Neural progenitor cell (in vitro differentiated cells): ENCODE data around the gene IL16. TPM values are rescaled to one million over a fixed set of nuclear protein-coding genes. Genes with fewer than 3 reads are reported as not detected.

Experiments
- DNase-seq: peaks from one replicate; pipeline ENCODE4 v3.0.0-alpha.2; 2016; ENCODE audit warnings: low spot score
- H2AFZ ChIP-seq: fragments of 200-600 bp; sonication (generic); replicated peaks from 2 replicates; pipeline ENCODE4 v1.6.1; 2016; ENCODE audit warnings: antibody characterized with exemption
- H3F3A ChIP-seq: fragments of 200-600 bp; sonication (generic); 2 replicates; pipeline ENCODE4 v1.6.1; 2016; ENCODE audit warnings: antibody characterized with exemption, low read depth
- H3K27ac ChIP-seq: fragments of 200-600 bp; sonication (generic); 2 replicates; pipeline ENCODE4 v1.5.1; 2016; ENCODE audit warnings: mild to moderate bottlenecking
- H3K27me3 ChIP-seq: fragments of 200-600 bp; sonication (generic); 2 replicates; pipeline ENCODE4 v1.6.1; 2016; ENCODE audit warnings: mild to moderate bottlenecking, moderate library complexity
- H3K36me3 ChIP-seq: fragments of 200-600 bp; sonication (generic); 2 replicates; pipeline ENCODE4 v1.5.1; 2016
- H3K4me1 ChIP-seq: fragments of 200-600 bp; sonication (generic); 2 replicates; pipeline ENCODE4 v1.6.1; 2016; ENCODE audit warnings: mixed run types
- H3K4me2 ChIP-seq: fragments of 200-600 bp; sonication (generic); 2 replicates; pipeline ENCODE4 v1.6.1; 2016
- H3K4me3 ChIP-seq: fragments of 200-600 bp; sonication (generic); 2 replicates; pipeline ENCODE4 v1.5.1; 2016
- H3K79me2 ChIP-seq: fragments of 200-600 bp; sonication (generic); 2 replicates; pipeline ENCODE4 v1.6.1; 2016; ENCODE audit warnings: low read depth
- H3K9ac ChIP-seq: fragments of 200-600 bp; sonication (generic); 2 replicates; pipeline ENCODE4 v1.6.1; 2016
- H3K9me3 ChIP-seq: fragments of 200-600 bp; sonication (generic); 2 replicates; pipeline ENCODE4 v1.5.1; 2016; ENCODE audit warnings: low read depth
- H4K20me1 ChIP-seq: fragments of 200-600 bp; sonication (generic); 2 replicates; pipeline ENCODE4 v1.6.1; 2016; ENCODE audit warnings: low read depth
- H3K27ac Mint-ChIP-seq: 3 replicates; pipeline ENCODE4 v1.8.0; 2021; ENCODE audit warnings: mixed read lengths
- H3K27me3 Mint-ChIP-seq: 2 replicates; pipeline ENCODE4 v1.8.0; 2022; ENCODE audit warnings: low read depth, mild to moderate bottlenecking, inconsistent platforms, moderate library complexity, mixed read lengths; ENCODE audit not compliant: insufficient read depth
- H3K36me3 Mint-ChIP-seq: 3 replicates; pipeline ENCODE4 v1.8.0; 2021; ENCODE audit warnings: mixed read lengths
- H3K4me1 Mint-ChIP-seq: 3 replicates; pipeline ENCODE4 v1.8.0; 2021; ENCODE audit warnings: mixed read lengths
- H3K4me3 Mint-ChIP-seq: 3 replicates; pipeline ENCODE4 v1.8.0; 2021; ENCODE audit warnings: mild to moderate bottlenecking, moderate library complexity, mixed read lengths
- H3K9me3 Mint-ChIP-seq: 3 replicates; pipeline ENCODE4 v1.8.0; 2020; ENCODE audit warnings: mixed read lengths
- CTCF ChIP-seq: fragments of 200-600 bp; sonication (generic); IDR thresholded peaks from 2 replicates; pipeline ENCODE4 v1.5.1; 2017; ENCODE audit warnings: antibody characterized with exemption, mild to moderate bottlenecking
- EZH2 ChIP-seq: fragments of 200-600 bp; sonication (generic); IDR thresholded peaks from 2 replicates; pipeline ENCODE4 v1.6.1; 2017; ENCODE audit warnings: antibody characterized with exemption, mild to moderate bottlenecking, moderate library complexity
- EZH2phosphoT487 ChIP-seq: fragments of 200-600 bp; sonication (generic); IDR thresholded peaks from 2 replicates; pipeline ENCODE4 v1.6.1; 2017; ENCODE audit warnings: antibody characterized with exemption
- total RNA-seq: library from RNA; depleted of rRNA; stranded (reverse); fragments of >200 nt; gene quantifications from 2 replicates; pipeline ENCODE4 v1.2.3, GENCODE V29; 2015; ENCODE audit warnings: low replicate concordance

The IL16 gene
- total RNA-seq, 1 donor from 2014 or later, result not detected

- H3K9me3 Mint-ChIP-seq, result no peaks in the 10 kb centered on the region
- H3K79me2 ChIP-seq, result no peaks in the 10 kb centered on the region
- no peaks in the 10 kb centered on the region for H3K36me3 Mint-ChIP-seq
- H3K27ac ChIP-seq, result no peak overlapping the region
- H3K9ac ChIP-seq, result no peak overlapping the region
- H3K27ac Mint-ChIP-seq, result no peak overlapping the region
- H3K4me1 ChIP-seq, result no peaks in the 10 kb centered on the region
- H3K27me3 Mint-ChIP-seq, result peaks cover 3% of the 10 kb centered on the region
- no peaks in the 10 kb centered on the region for H4K20me1 ChIP-seq
- H3K4me3 ChIP-seq, result no peak overlapping the region
- H3K9me3 ChIP-seq, result no peaks in the 10 kb centered on the region
- TF ChIP-seq CTCF (peak; percentile 7), EZH2 (no peak)
- no peaks in the 10 kb centered on the region for H3K36me3 ChIP-seq
- no peaks in the 10 kb centered on the region for H3F3A ChIP-seq
- DNase-seq, result no peak
- no peak overlapping the region for H3K4me3 Mint-ChIP-seq
- no peak overlapping the region for H2AFZ ChIP-seq
- no peaks in the 10 kb centered on the region for H3K27me3 ChIP-seq
- H3K4me1 Mint-ChIP-seq, result no peaks in the 10 kb centered on the region
- H3K4me2 ChIP-seq, result no peak overlapping the region
These were observed 25.3 kb downstream of the IL16 start for GRCh38 chr15:81222007-81222406.

DNA sequence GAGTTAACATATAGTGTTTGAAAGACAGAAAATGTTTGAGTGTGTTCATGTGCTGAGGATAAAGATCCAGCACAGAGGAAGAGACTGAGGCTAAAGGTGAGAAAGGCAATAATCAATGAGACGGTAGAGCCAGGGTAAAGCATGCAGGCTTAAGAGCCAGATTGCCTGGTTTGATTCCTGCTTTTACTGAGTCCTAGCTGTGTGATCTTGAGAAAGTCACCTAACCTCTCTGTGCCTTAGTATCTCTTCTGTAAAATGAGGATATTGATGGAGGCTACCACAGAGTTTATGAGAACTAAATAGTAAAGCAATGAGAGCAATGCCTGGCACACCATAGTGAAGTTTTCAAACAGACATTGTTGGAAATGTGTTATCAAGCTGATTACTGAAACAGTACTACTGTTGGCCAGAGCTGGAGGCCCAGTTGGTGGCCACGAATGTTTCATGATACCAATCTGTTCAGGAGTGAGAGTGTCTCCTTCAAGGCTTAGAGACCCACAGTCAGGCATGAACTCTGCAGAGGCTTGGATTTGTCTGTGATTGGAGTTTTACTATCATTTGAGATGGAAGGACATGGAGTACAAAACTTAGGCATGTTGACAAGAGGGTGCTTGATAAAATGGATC lies 26.8 kb downstream of the IL16 start:
- TF ChIP-seq EZH2, result no peak
- TF ChIP-seq CTCF, result no peak
- no peak for TF ChIP-seq EZH2phosphoT487
- Histone ChIP-seq H3K4me1 (no peaks in the 10 kb centered on the region), H3K79me2 (no peaks in the 10 kb centered on the region), H4K20me1 (no peaks in the 10 kb centered on the region), H3K4me2 (no peak overlapping the region), H3K36me3 (no peaks in the 10 kb centered on the region), H3K9ac (no peak overlapping the region), H3K4me3 (no peak overlapping the region), H3K9me3 (no peaks in the 10 kb centered on the region), H2AFZ (no peak overlapping the region), H3K27me3 (no peaks in the 10 kb centered on the region), H3K27ac (no peak overlapping the region), H3F3A (no peaks in the 10 kb centered on the region)
- Mint-ChIP-seq H3K4me1 (no peaks in the 10 kb centered on the region), H3K27me3 (peaks cover 6% of the 10 kb centered on the region), H3K36me3 (no peaks in the 10 kb centered on the region), H3K9me3 (no peaks in the 10 kb centered on the region), H3K4me3 (no peak overlapping the region), H3K27ac (no peak overlapping the region)
- DNase-seq, result no peak

- Mint-ChIP-seq H3K4me3 (no peak overlapping the region), H3K9me3 (no peaks in the 10 kb centered on the region), H3K27ac (no peak overlapping the region), H3K27me3 (peaks cover 6% of the 10 kb centered on the region), H3K36me3 (no peaks in the 10 kb centered on the region), H3K4me1 (no peaks in the 10 kb centered on the region)
- TF ChIP-seq EZH2 (no peak), EZH2phosphoT487 (no peak), CTCF (no peak)
- Histone ChIP-seq H3K79me2 (no peaks in the 10 kb centered on the region), H3K9me3 (no peaks in the 10 kb centered on the region), H3K4me2 (no peak overlapping the region), H3K9ac (no peak overlapping the region), H3K27ac (no peak overlapping the region), H3K36me3 (no peaks in the 10 kb centered on the region), H3F3A (no peaks in the 10 kb centered on the region), H3K4me1 (no peaks in the 10 kb centered on the region), H2AFZ (no peak overlapping the region), H4K20me1 (no peaks in the 10 kb centered on the region), H3K27me3 (no peaks in the 10 kb centered on the region), H3K4me3 (no peak overlapping the region)
- no peak for DNase-seq
These were observed 27.6 kb downstream of the IL16 start for GRCh38 chr15:81224232-81224631.
